ENCODE measurements around the gene ARPC5L.

DNA sequence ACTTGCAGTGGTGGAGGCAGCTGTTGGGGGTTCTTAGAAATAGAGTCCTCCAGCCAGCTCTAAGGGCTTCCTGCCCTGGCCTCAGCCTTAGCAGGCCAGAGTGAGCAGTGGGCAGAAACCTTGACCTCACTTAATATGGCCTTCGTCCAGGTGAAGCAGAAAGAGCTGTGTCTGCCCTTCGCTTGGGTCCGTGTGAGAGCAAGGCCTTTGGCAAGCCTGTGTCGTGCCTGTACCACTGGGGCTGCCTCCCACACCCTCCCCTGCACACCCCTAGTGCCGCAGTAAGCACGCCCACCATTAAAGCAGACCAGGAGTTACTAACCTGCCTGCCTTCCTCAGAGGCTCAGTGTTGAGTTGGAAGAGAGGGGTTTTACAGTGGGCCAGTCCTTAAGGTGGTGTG is 13.6 kb downstream of the ARPC5L start:
- TF ChIP-seq CREB1 (CRISPR knock-in tag; IDR thresholded peaks at IDR 0.05; ENCODE audit: low read depth), result no peak
- TF ChIP-seq, protein P1, sequence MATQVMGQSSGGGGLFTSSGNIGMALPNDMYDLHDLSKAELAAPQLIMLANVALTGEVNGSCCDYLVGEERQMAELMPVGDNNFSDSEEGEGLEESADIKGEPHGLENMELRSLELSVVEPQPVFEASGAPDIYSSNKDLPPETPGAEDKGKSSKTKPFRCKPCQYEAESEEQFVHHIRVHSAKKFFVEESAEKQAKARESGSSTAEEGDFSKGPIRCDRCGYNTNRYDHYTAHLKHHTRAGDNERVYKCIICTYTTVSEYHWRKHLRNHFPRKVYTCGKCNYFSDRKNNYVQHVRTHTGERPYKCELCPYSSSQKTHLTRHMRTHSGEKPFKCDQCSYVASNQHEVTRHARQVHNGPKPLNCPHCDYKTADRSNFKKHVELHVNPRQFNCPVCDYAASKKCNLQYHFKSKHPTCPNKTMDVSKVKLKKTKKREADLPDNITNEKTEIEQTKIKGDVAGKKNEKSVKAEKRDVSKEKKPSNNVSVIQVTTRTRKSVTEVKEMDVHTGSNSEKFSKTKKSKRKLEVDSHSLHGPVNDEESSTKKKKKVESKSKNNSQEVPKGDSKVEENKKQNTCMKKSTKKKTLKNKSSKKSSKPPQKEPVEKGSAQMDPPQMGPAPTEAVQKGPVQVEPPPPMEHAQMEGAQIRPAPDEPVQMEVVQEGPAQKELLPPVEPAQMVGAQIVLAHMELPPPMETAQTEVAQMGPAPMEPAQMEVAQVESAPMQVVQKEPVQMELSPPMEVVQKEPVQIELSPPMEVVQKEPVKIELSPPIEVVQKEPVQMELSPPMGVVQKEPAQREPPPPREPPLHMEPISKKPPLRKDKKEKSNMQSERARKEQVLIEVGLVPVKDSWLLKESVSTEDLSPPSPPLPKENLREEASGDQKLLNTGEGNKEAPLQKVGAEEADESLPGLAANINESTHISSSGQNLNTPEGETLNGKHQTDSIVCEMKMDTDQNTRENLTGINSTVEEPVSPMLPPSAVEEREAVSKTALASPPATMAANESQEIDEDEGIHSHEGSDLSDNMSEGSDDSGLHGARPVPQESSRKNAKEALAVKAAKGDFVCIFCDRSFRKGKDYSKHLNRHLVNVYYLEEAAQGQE (IDR thresholded peaks at IDR 0.05; ENCODE audit: unreplicated experiment), result no peak
- TF ChIP-seq, protein P2, sequence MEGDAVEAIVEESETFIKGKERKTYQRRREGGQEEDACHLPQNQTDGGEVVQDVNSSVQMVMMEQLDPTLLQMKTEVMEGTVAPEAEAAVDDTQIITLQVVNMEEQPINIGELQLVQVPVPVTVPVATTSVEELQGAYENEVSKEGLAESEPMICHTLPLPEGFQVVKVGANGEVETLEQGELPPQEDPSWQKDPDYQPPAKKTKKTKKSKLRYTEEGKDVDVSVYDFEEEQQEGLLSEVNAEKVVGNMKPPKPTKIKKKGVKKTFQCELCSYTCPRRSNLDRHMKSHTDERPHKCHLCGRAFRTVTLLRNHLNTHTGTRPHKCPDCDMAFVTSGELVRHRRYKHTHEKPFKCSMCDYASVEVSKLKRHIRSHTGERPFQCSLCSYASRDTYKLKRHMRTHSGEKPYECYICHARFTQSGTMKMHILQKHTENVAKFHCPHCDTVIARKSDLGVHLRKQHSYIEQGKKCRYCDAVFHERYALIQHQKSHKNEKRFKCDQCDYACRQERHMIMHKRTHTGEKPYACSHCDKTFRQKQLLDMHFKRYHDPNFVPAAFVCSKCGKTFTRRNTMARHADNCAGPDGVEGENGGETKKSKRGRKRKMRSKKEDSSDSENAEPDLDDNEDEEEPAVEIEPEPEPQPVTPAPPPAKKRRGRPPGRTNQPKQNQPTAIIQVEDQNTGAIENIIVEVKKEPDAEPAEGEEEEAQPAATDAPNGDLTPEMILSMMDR (conservative IDR thresholded peaks at IDR 0.05; ENCODE audit: low read depth in 2 of 2), result no peak
- no peak for TF ChIP-seq EZH2 (IDR thresholded peaks at IDR 0.05; ENCODE audit: low read depth, unreplicated experiment)
- no peak for TF ChIP-seq POLR2AphosphoS5 (IDR thresholded peaks at IDR 0.05; ENCODE audit: low read depth)
- TF ChIP-seq ZNF114 (CRISPR knock-in tag; IDR thresholded peaks at IDR 0.05), result no peak
- TF ChIP-seq ZNF331 (CRISPR knock-in tag; IDR thresholded peaks at IDR 0.05; ENCODE audit: low read depth), result no peak
- TF ChIP-seq, protein P3, sequence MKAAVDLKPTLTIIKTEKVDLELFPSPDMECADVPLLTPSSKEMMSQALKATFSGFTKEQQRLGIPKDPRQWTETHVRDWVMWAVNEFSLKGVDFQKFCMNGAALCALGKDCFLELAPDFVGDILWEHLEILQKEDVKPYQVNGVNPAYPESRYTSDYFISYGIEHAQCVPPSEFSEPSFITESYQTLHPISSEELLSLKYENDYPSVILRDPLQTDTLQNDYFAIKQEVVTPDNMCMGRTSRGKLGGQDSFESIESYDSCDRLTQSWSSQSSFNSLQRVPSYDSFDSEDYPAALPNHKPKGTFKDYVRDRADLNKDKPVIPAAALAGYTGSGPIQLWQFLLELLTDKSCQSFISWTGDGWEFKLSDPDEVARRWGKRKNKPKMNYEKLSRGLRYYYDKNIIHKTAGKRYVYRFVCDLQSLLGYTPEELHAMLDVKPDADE (IDR thresholded peaks at IDR 0.05), result no peak

Measured in GM23338 (cell line).